Mesendoderm (in vitro differentiated cells): Measurements from ENCODE around the gene TMEM107.

ENCODE experiments used
- DNase-seq: peaks from one replicate; pipeline ENCODE4 v3.0.0; 2013
- H2AK5ac ChIP-seq: 2 replicates; pipeline ENCODE4 v1.6.1; 2013; ENCODE audit warnings: low read length, inconsistent platforms
- H2BK120ac ChIP-seq: 2 replicates; pipeline ENCODE4 v1.6.1; 2013; ENCODE audit warnings: low read depth, mild to moderate bottlenecking, low read length, moderate library complexity, mixed read lengths
- H2BK15ac ChIP-seq: replicated peaks from 2 replicates; pipeline ENCODE4 v1.6.1; 2013; ENCODE audit warnings: low read depth, mild to moderate bottlenecking, moderate library complexity
- H2BK5ac ChIP-seq: 2 replicates; pipeline ENCODE4 v1.6.1; 2013; ENCODE audit warnings: low read length, inconsistent platforms
- H3K18ac ChIP-seq: 2 replicates; pipeline ENCODE4 v1.6.1; 2013; ENCODE audit warnings: mild to moderate bottlenecking, low read length, mixed read lengths
- H3K23ac ChIP-seq: one replicate; pipeline ENCODE4 v1.6.1; 2013; ENCODE audit warnings: low read length
- H3K27ac ChIP-seq: 2 replicates; pipeline ENCODE4 v1.5.1; 2013; ENCODE audit warnings: low read depth, mild to moderate bottlenecking, inconsistent platforms, low read length, moderate library complexity
- H3K27me3 ChIP-seq: 2 replicates; pipeline ENCODE4 v1.6.1; 2013; ENCODE audit warnings: low read length, control low read depth, mild to moderate bottlenecking, inconsistent platforms; ENCODE audit not compliant: insufficient read depth, poor library complexity
- H3K36me3 ChIP-seq: 2 replicates; pipeline ENCODE4 v1.6.1; 2013; ENCODE audit warnings: low read length, inconsistent platforms; ENCODE audit not compliant: control insufficient read depth, insufficient read depth
- H3K4ac ChIP-seq: one replicate; pipeline ENCODE4 v1.6.1; 2013; ENCODE audit warnings: low read depth, mild to moderate bottlenecking, low read length, moderate library complexity
- H3K4me1 ChIP-seq: 2 replicates; pipeline ENCODE4 v1.6.1; 2013; ENCODE audit warnings: low read depth, low read length, inconsistent platforms; ENCODE audit not compliant: control insufficient read depth
- H3K4me2 ChIP-seq: 2 replicates; pipeline ENCODE4 v1.6.1; 2013; ENCODE audit warnings: low read length
- H3K4me3 ChIP-seq: 2 replicates; pipeline ENCODE4 v1.5.1; 2013; ENCODE audit warnings: mild to moderate bottlenecking, low read length
- H3K56ac ChIP-seq: one replicate; pipeline ENCODE4 v1.6.1; 2013; ENCODE audit warnings: low read length
- H3K79me1 ChIP-seq: 2 replicates; pipeline ENCODE4 v1.6.1; 2013; ENCODE audit warnings: low read length, inconsistent platforms
- H3K79me2 ChIP-seq: 2 replicates; pipeline ENCODE4 v1.6.1; 2013; ENCODE audit warnings: mild to moderate bottlenecking, low read length; ENCODE audit not compliant: control insufficient read depth, insufficient read depth
- H3K9ac ChIP-seq: 2 replicates; pipeline ENCODE4 v1.6.1; 2013; ENCODE audit warnings: low read length, inconsistent platforms
- H4K5ac ChIP-seq: one replicate; pipeline ENCODE4 v1.6.1; 2013; ENCODE audit warnings: low read length
- H4K8ac ChIP-seq: one replicate; pipeline ENCODE4 v1.6.1; 2013; ENCODE audit warnings: low read depth, mild to moderate bottlenecking, control low read depth, low read length, moderate library complexity
- WGBS: extraction: QIAGEN DNeasy Blood & Tissue Kit; methylation state at CpG from one replicate; pipeline ENCODE4 v1.1.7; 2013; ENCODE audit warnings: low lambda C conversion rate, missing lambda C conversion rate; ENCODE audit not compliant: insufficient coverage; ENCODE audit errors: extremely low coverage; 5-methylcytosine and 5-hydroxymethylcytosine counted together

TMEM107 gene

GRCh38 chr17:8163978-8164814 is 12.0 kb downstream of the TMEM107 start:
- H2BK15ac ChIP-seq: no peak overlapping the region
- no peak overlapping the region for H2BK120ac ChIP-seq
- peak overlapping the region; percentile 47 for H3K4me2 ChIP-seq
- peaks cover 9% of the 10 kb centered on the region for H3K79me2 ChIP-seq
- no peak overlapping the region for H3K4ac ChIP-seq
- H4K5ac ChIP-seq: peak overlapping the region; percentile 30
- peaks cover 13% of the 10 kb centered on the region for H3K79me1 ChIP-seq
- peaks cover 3% of the 10 kb centered on the region for H3K36me3 ChIP-seq
- peak overlapping the region; percentile 100 for H3K56ac ChIP-seq
- H3K9ac ChIP-seq: peak overlapping the region; percentile 87
- no CpG with 5 or more reads among the region's 13 CpGs for WGBS
- peaks cover 14% of the 10 kb centered on the region for H3K4me1 ChIP-seq
- H4K8ac ChIP-seq: no peak overlapping the region
- peak overlapping the region; percentile 80 for H3K27ac ChIP-seq
- H3K18ac ChIP-seq: peak overlapping the region; percentile 89
- peak; percentile 73 for DNase-seq
- peak overlapping the region; percentile 89 for H2AK5ac ChIP-seq
- H3K23ac ChIP-seq: no peak overlapping the region
- H3K27me3 ChIP-seq: no peaks in the 10 kb centered on the region
- H3K4me3 ChIP-seq: no peak overlapping the region
- peak overlapping the region; percentile 77 for H2BK5ac ChIP-seq

GRCh38 chr17:8162997-8163977 is 12.9 kb downstream of the TMEM107 start:
- H2BK5ac ChIP-seq: peak overlapping the region; percentile 89
- peak overlapping the region; percentile 95 for H3K4me2 ChIP-seq
- peak overlapping the region; percentile 94 for H3K23ac ChIP-seq
- H3K27me3 ChIP-seq: no peaks in the 10 kb centered on the region
- H4K8ac ChIP-seq: peak overlapping the region; percentile 69
- no peak overlapping the region for H4K5ac ChIP-seq
- H3K4me3 ChIP-seq: peak overlapping the region; percentile 29
- peaks cover 14% of the 10 kb centered on the region for H3K4me1 ChIP-seq
- peaks cover 3% of the 10 kb centered on the region for H3K36me3 ChIP-seq
- WGBS: no CpG with 5 or more reads among the region's 55 CpGs
- H2AK5ac ChIP-seq: no peak overlapping the region
- no peak overlapping the region for H2BK15ac ChIP-seq
- H2BK120ac ChIP-seq: peak overlapping the region; percentile 10
- peak; percentile 83 for DNase-seq
- peaks cover 13% of the 10 kb centered on the region for H3K79me1 ChIP-seq
- H3K9ac ChIP-seq: peak overlapping the region; percentile 87
- H3K4ac ChIP-seq: peak overlapping the region; percentile 82
- peak overlapping the region; percentile 80 for H3K27ac ChIP-seq
- H3K79me2 ChIP-seq: peaks cover 9% of the 10 kb centered on the region
- H3K18ac ChIP-seq: peak overlapping the region; percentile 89
- H3K56ac ChIP-seq: peak overlapping the region; percentile 100

GRCh38 chr17:8162233-8162996 is 13.8 kb downstream of the TMEM107 start, which contains the start of gene VAMP2:
Gene VAMP2 (minus strand): TSS chr17:8162948. CDS start chr17:8162879, 69 bp downstream.
- Histone ChIP-seq H3K27ac (peak within 1 kb of the TSS; percentile 80), H2BK5ac (peak within 1 kb of the TSS; percentile 89), H3K4me1 (peaks cover 14% of the 10 kb centered on the region), H4K8ac (peak within 1 kb of the TSS; percentile 69), H3K4me2 (peak within 1 kb of the TSS; percentile 95), H3K79me1 (peaks cover 13% of the 10 kb centered on the region), H3K27me3 (no peaks in the 10 kb centered on the region), H3K79me2 (peaks cover 9% of the 10 kb centered on the region), H2AK5ac (no peak within 1 kb of the TSS), H3K4me3 (peak within 1 kb of the TSS; percentile 91), H4K5ac (no peak within 1 kb of the TSS), H3K4ac (peak within 1 kb of the TSS; percentile 88), H3K36me3 (peaks cover 3% of the 10 kb centered on the region), H3K18ac (peak within 1 kb of the TSS; percentile 94), H2BK120ac (peak within 1 kb of the TSS; percentile 10), H3K9ac (peak within 1 kb of the TSS; percentile 93), H2BK15ac (no peak within 1 kb of the TSS), H3K56ac (peak within 1 kb of the TSS; percentile 100), H3K23ac (peak within 1 kb of the TSS; percentile 97)
- peak; percentile 68 for DNase-seq
- WGBS: no CpG with 5 or more reads among the region's 75 CpGs

DNA sequence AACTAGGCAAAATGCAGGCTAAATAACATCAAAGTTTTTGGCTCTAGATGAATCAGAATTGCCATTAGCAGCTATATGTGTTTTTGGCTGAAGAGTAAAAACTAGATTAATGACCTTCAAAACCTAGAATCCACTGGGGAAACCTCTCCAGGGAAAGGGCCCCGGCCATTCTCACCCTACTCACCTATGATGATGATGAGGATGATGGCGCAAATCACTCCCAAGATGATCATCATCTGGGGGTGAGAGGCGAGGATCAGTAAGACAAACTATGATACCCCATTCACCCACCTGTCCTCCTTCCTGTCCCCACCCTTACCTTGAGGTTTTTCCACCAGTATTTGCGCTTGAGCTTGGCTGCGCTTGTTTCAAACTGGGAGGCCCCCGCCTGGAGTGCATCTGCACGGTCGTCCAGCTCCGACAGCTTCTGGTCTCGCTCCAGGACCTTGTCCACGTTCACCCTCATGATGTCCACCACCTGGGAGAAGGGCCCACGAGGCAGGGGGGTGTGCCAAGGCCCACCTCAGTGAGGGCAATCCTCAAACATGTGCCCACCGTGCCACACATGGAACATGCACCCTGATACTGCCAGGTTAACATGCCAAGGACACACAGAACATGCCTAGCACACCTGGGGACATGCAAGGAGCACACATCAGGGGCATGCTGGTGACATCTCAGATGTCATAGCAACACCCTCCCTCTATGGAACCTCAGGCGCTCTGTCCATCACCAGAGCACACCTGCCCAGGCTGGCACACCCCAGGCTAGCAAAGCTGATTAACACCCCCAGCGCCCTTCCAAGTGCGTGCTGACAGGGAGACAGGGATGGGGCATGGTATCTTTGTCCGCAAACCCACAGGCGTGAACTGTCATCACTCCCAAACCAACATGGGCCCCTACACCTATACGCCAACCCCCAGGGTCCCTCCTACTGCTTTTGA is 14.6 kb downstream of the TMEM107 start:
- peaks cover 3% of the 10 kb centered on the region for H3K36me3 ChIP-seq
- H4K5ac ChIP-seq: no peak overlapping the region
- WGBS: no CpG with 5 or more reads among the region's 19 CpGs
- H3K4me2 ChIP-seq: peak overlapping the region; percentile 87
- no peak overlapping the region for H2BK5ac ChIP-seq
- H3K4me3 ChIP-seq: peak overlapping the region; percentile 91
- H3K23ac ChIP-seq: peak overlapping the region; percentile 54
- no peak overlapping the region for H3K18ac ChIP-seq
- H3K79me1 ChIP-seq: peaks cover 13% of the 10 kb centered on the region
- no peak overlapping the region for H2BK15ac ChIP-seq
- H2AK5ac ChIP-seq: no peak overlapping the region
- no peak overlapping the region for H4K8ac ChIP-seq
- no peaks in the 10 kb centered on the region for H3K27me3 ChIP-seq
- H3K27ac ChIP-seq: no peak overlapping the region
- H3K4me1 ChIP-seq: peaks cover 14% of the 10 kb centered on the region
- H3K56ac ChIP-seq: peak overlapping the region; percentile 98
- no peak for DNase-seq
- peak overlapping the region; percentile 93 for H3K9ac ChIP-seq
- no peak overlapping the region for H3K4ac ChIP-seq
- peaks cover 9% of the 10 kb centered on the region for H3K79me2 ChIP-seq
- no peak overlapping the region for H2BK120ac ChIP-seq
